Hippocampal formation (tissue), 2 donors: Measurements from ENCODE around the gene CES5A.
"Not testable (repeated sequence)": the region's sequence is repeated elsewhere in the genome, so short reads cannot be mapped to it uniquely, and the experiment has no call there.

Experiments used
- DNase-seq, 2 donors: peaks; one replicate each; lab custom pipeline; 2025; lab: John Stamatoyannopoulos, UW

The CES5A gene

DNA sequence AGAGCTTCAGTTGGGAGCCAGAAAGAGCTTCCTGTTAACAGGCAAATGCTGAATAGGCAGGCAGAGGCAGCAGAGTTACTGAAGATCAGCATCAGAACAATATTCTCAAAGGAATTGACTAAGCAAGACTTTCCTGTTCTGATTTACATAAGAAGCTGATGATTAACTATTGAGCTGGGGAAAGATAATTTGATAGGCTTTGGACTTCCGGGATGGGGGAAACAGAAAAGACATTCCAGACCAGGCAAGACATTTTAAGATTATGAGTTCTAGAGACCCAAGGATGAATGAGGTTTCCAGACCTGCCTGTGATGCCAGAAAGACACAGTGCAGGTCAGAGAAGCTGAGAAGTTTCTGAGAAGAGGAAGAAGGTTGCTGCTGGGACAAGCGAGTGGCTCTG, at the start of gene CES5A:
Gene CES5A, minus strand, starts transcription at position 101 of the 400 bp plus-strand sequence. CDS start 152 bp downstream, outside the sequence.
- DNase-seq, result no peak

GRCh38 chr16:55922662-55923061, 47.5 kb upstream of the CES5A start:
- DNase-seq, result no peak

GRCh38 chr16:55917373-55918160, 42.4 kb upstream of the CES5A start:
- no peak for DNase-seq

DNA sequence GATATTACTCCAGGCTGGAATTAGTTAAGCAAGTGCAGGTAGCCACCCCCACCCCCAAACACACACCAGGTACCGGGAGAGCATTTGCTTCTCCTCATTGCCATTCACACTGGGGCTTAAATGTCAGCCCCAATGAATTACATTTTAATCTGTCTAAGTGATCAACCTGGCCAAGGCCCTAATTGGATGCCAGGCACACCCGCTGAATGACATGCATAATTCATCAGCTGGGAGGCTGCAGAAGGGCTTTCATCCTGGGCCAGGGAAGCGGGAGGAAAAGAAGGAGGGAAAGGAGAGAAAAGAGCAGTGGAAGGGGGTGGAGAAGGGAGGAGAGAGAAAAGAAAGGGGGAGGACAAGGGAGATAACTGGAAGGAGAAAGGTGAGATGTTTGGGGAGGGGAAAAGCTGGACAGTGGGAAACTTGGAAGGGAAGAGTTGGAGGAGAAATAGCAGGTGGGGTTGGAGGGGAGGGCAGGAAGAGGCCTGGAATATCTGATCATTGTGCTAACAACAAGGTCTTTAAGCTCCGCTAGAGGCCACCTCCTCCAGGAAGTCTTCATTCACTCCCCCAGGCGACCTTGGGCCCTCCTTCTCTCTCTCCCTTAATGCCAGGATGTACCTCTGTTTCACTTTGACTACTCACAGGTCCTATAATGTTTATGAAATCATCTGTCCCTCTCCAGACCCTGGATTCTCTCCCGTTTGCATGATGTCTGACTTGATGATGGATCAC, 40.1 kb upstream of the CES5A start:
- DNase-seq, result no peak

DNA sequence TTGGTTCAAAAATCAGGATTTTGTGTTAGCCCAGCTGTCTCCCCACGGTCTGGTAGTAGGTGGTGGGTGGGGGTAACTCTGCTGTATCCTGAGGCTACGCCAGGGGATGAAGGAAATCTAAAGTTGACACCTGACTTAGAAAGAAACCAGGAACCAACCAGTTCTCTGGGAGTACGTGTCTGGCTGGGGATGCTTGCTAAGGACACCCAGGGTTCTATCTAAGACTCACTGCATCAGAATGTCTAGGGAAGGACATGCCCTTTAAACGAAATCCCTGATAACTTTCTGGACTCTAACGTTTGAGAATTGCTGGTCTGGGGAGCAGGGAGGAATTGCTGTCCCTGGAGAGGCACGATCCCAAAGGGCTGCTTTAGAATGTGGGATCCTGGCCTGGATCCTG, 39.2 kb upstream of the CES5A start:
- no peak for DNase-seq

DNA sequence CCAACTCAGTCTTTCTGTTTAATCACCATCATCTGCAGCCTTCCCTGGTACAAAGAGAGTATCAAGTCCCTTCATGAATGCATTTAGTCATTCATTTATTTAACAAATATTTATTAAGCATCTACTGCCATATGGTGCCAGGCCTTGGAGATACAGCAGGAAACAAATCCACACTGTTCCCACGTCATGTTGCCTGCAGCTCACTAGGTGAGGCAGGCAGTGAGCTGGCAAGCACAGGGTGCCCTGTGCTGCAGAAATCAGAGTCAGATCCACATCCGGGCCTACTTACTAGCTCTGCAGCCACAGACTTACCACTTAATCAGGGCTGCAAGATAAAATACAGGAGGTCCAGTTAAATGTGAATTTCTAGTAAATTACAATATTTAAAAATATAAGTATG, 38.5 kb upstream of the CES5A start:
- DNase-seq, result peak in 1 of 2 donors; percentile 15

GRCh38 chr16:55913121-55913520, 37.9 kb upstream of the CES5A start:
- DNase-seq, result not testable (repeated sequence)

GRCh38 chr16:55912022-55912421, 36.8 kb upstream of the CES5A start:
- peak; percentile 32 to 46 for DNase-seq

DNA sequence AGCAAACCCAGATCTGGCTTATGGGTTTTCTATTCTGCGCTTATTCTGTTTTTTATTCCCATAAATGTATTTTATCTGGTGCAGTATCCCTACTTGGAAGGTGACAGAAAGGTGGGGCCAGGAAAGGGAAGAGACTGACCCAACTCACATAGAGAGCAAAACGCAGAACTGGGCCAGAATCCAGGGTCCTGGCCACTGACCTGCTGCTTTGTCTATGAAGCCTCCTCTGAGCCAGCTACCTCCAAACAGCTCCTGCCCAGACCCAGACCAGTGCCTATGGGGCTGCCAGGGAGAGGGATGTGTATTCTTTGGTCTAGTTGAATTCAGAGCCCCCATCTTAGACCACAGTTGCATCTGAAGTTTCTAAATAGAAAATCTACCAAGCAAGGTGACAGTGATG, 36.4 kb upstream of the CES5A start:
- DNase-seq, result no peak

DNA sequence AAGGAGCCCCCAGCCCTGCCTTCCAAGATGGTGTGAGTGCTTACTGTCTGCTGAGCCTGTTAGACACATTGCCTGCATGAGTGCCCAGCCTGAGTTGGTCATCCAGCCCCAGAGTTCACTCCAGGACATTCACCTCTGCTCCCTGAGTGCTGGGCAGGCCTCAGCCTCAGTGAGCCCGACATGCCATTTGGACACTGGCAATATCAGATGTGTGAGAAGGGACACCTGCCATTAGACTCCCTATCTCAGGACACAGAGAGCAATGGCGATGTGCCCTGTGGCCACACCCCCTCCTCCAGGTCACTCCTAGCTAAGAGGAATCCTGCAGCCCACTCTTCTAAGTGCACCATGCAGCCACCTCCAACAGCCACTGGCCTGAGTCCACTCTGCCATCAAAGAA, 34.7 kb upstream of the CES5A start:
- no peak for DNase-seq

DNA sequence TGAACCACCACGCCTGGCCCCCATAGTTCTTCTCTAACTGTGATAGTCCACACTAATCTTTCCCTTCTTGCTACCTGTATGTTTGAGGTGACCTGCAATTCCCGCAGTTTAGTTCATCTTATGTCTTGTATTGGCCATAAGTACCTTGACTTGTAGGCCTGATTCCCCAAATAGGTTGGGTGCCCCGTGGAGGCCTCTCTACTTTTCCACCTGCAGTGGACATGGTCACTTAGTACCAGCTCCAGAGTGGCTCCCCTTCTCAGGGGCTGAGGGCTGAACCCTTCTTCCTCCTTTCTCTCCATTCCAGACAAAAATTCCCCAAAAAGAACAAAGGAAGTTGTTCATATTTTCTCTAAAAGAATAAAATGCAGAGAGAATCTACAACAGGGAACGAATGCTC, 33.5 kb upstream of the CES5A start:
- DNase-seq, result no peak

DNA sequence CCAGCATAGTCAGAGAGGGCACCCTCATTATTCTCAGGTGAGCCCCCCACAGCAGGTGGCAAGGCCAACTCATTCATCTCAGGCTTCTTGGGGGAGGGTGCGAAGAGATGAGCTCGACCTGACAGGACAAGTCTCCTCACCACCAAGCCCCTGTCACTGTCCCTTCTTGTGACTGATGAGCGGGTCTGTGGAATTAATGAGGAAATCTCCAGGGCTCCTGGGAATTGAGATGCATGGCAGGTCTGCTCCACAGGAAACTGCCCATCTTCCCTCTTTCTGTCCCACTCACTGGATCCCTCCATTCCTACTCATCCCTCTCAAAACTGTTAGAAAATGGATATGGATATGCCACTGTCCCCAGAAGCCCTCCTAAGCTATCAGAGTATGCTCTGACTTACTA, 32.5 kb upstream of the CES5A start:
- DNase-seq, result no peak

DNA sequence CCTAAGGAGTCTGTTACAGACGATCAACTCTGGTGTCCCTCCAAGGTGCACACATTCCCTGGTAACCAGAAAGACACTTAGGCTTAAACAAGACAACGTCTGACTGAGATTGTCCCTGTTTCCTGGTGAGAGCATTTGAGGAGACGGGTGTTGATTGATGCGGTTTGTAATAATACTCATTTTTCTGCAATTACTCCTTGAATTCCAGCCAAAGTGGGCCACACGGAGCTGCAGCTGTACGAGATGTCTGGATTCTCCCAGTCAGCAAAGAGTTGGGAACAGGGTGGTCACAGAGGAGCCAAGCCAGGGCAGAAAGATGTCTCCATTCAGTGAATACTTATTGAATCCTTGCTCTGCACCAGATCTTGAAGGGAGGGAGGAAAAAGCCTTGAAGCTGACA, 30.9 kb upstream of the CES5A start:
- DNase-seq, result no peak

- no peak for DNase-seq
These were observed 30.5 kb upstream of the CES5A start for GRCh38 chr16:55905651-55906050.

DNA sequence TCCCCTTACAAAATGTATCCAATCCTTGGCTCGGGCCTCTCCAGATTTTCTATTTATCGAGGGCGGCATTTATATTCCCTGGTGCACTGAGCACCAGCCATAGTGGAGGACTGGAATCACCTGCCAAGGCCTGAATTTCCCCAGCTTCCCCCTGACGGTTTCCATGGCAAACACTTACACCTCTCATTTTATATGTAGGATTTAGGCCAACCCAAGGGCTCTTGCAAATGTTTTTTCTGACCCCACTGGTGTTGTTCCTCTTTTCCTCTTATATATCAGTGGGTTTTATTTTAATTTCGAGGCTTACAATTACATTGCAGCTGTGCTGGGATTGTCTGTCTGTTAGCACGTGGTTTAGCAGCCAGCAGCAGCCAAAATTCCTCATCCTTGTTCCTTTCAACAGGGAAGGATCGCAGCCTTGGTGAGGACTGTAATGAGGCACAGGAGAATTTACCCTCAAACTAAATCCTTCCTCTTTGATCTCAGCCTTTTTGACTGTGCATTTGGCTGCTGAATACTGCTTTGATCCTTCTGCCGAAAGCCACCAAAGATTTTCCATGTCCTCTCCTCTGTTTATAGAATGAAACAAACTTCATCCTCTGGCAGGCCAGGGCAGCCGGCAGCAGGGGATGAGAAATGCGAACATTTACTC, 26.5 kb upstream of the CES5A start:
- DNase-seq, result no peak

DNA sequence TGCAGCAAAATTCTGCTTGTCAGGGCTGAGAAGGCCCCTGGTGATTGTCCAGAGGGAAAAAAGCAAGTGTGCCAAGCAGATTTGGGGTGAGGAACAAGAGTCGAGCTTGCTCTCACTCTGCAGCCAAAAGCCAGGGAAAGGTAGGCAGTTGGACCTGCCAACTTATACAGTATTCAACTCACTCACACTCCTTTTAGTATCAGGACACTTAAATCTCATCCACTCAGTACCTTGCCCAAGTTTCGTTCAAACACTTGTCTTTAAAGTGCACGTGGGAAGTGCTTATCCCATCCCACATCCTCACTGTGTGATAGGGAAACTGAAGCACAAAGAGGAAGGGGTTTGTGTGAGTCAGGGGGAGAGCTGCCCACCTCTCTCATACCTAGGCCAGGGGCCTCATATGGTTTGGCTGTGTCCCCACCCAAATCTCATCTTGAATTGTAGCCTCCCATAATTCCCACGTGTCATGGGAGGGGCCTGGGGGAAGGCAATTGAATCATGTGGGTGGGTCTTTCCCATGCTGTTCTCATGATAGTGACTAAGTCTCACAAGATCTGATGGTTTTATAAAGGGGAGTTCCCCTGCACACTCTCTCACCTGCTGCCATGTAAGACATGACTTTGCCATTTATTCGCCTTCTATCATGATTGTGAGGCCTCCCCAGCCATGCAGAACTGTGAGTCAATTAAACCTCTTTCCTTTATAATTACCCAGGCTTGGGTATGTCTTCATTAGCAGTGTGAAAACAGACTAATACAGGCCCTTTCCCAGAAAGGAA, 25.6 kb upstream of the CES5A start:
- DNase-seq, result no peak

DNA sequence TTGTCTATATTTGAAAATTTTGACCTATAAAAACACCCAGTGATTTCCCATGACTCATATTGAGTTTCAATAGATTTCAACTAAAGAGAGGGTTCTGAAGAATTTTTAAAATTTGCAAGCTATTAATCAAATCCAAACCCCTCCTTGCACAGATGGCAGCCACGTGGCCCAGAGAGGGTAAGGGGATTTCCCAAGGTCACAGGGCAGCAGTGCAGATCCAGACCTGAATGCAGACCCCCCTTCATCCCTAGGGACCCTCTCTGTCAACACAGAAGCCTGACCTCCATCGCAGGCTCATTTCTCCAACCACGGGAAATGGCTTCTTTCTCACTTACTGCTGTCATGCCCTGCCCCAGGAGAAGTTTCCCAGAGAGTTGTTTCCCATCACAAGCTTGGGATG, 24.7 kb upstream of the CES5A start:
- DNase-seq, result no peak

- DNase-seq, result no peak
These were observed 23.4 kb upstream of the CES5A start for GRCh38 chr16:55898592-55898991.

DNA sequence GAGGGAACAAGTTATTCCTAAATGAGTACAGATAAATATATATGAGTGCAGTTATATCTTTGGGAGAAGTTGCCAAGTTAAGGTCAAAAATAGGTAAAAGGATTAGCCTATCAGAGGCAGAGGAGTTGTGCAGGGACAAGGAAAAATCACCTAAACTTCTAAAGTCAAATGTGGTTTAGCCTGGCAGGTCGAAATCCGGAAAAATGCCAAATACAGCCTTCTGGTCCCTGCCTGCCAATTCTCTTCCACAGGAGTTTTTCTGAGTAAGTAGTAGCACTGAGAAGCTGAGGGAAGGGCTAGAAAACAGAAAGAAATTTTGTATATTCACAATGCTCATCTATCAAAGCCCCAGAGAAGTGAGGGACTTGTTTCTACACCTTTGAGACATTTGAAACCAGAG, 17.6 kb upstream of the CES5A start:
- DNase-seq, result no peak

DNA sequence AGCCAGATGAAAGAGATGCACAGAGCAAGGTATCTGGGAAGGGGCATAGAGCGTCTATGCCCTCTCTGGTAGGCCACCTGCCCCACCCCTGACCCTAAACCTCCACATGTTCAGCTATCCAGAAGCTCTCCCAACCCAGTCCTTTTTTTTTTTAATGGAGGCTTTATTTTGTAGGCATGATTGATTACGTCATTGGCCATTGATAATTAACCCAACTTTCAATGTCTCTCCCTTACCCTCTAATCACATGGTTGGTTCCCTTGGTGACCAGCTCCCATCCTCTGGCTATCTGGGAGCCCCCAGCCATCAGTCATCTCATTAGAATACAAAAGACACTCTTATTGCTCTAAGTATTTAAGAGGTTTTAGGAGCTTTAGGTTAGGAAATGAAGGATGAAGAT, 14.3 kb upstream of the CES5A start:
- no peak for DNase-seq

DNA sequence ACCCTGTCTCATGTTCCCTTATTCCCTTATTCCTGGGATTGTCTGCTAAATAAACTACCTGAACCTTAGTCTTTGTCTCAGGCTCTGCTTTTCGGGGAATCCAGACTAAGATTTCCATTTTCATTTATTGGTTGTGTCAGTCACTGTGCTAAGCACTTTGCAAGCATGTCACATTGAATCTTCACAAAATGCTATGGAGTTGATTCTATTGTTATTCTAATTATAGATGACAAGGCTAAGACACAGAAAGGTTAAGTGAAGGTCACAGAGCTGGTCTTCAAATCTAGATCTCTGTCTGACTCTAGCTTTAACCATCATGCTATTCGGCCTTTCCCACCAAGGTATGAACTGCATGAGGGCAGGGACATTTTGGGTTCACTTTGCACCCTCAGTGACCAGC, 13.4 kb upstream of the CES5A start:
- no peak for DNase-seq

DNA sequence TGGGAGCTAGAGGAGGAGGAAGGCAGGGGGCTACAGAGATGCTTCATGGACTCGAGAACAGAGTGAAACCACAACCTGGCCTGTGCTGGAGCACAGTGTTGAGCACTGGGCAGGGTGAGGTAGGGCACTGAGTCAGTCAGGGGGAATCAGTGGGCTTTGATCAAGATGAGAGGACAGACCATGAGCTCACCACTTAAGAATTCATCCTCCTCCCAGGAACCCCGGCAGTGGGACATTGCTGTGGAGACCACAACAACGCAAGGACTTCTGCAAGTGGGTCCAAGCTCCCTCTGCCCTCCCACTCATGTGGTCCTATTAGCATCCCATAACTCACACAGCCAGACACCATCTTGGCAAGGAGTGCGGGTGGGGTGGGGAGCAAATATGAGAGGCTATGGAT, 1.7 kb upstream of the CES5A start:
- no peak for DNase-seq
